GM21737 (cell line): ENCODE measurements around the gene FAM184B.

ENCODE experiments used
- ATAC-seq: cut with Tn5 transposase; IDR thresholded peaks from one replicate; pipeline ENCODE4 v1.9.1; 2021; ENCODE audit warnings: mild to moderate bottlenecking, moderate library complexity; ENCODE audit not compliant: unreplicated experiment

FAM184B gene

GRCh38 chr4:17587094-17587822, 194.2 kb downstream of the FAM184B start:
- no peak for ATAC-seq

GRCh38 chr4:17584521-17585213, 196.8 kb downstream of the FAM184B start:
- no peak for ATAC-seq

DNA sequence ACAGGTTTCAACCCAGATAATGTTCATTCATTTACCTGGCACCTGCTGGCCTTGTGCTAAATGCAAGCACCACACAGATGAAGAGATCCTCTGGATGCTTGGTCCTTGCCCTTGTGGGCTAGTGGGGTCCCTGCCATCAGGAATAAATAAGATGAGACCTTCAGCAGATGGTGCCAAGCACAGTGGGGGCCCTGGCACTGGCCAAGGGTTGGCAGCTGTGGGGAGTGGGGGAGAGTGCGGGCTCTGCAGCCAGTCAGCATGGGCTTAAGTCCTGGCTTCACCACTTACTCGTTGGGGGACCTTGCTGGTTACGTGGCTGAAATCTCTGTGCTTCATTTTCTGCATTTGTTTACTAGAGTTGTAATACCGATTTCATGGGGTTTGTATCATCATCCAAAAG, 197.5 kb downstream of the FAM184B start:
- no peak for ATAC-seq

DNA sequence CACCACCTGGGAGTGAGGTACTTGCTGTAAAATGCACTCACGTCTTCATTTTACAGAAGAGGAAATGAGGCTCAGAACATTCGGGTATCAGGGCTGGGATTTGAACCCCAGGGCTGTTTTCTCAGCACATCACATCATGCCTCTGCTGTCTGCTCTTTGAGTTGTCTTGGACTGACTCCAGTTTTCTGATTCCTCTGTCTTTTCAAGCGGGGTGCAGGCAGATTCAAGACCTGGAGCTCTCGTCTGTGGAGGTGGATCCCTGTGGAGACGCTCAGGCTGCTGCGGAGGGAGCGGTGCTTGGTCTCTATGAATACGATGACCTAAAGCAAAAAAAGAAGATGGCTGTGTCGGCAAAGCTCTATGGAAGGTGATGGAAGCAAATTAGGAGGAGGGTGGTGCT, 198.1 kb downstream of the FAM184B start:
- ATAC-seq, result no peak

GRCh38 chr4:17580969-17581368, 200.5 kb downstream of the FAM184B start:
- ATAC-seq, result no peak
